HepG2 (cell line): ENCODE data around the gene RSPRY1. TPM values are rescaled to one million over a fixed set of nuclear protein-coding genes. Genes with fewer than 3 reads are reported as not detected.

Experiments
- BCL6 ChIP-seq: IDR thresholded peaks from 2 replicates; pipeline ENCODE4 v1.6.1; 2016; ENCODE audit warnings: missing genetic modification reagents, missing compliant biosample characterization
- DNMT1 ChIP-seq: sonication (generic); formaldehyde crosslinking; IDR thresholded peaks from 2 replicates; pipeline ENCODE4 v1.5.1; 2020; ENCODE audit warnings: mild to moderate bottlenecking, missing genetic modification reagents
- FOXP1 ChIP-seq, 2 experiments: fragments of 450-650 bp in 1 of 2; IDR thresholded peaks; 2 replicates each; pipeline ENCODE4 v1.6.1; 2017 to 2018; ENCODE audit warnings: antibody characterized with exemption in 1 of 2
- GABPA ChIP-seq, 2 experiments: IDR thresholded peaks; 2 replicates each; pipeline ENCODE4 v1.6.1; 2011 to 2016; ENCODE audit warnings: low read depth in 2 of 2, low read length in 1 of 2, missing biosample characterization in 1 of 2, missing genetic modification characterization in 1 of 2
- GATAD2A ChIP-seq: IDR thresholded peaks from 2 replicates; pipeline ENCODE4 v1.6.1; 2016
- MATR3 ChIP-seq: sonication (generic); formaldehyde crosslinking; IDR thresholded peaks from 2 replicates; pipeline ENCODE4 v1.4.0; 2020; ENCODE audit warnings: missing genetic modification reagents
- MXI1 ChIP-seq: IDR thresholded peaks from 3 replicates; pipeline ENCODE4 v1.6.1; 2012; ENCODE audit warnings: low read depth, low read length, inconsistent platforms, borderline replicate concordance
- NFYC ChIP-seq: IDR thresholded peaks from 2 replicates; pipeline ENCODE4 v1.6.1; 2016; ENCODE audit warnings: missing genetic modification reagents, missing compliant biosample characterization
- ONECUT2 ChIP-seq: sonication (generic); formaldehyde crosslinking; IDR thresholded peaks from 2 replicates; pipeline ENCODE4 v1.4.0; 2020; ENCODE audit warnings: missing genetic modification reagents
- RBAK ChIP-seq: sonication (generic); formaldehyde crosslinking; IDR thresholded peaks from 2 replicates; pipeline ENCODE4 v1.5.1; 2020; ENCODE audit warnings: mild to moderate bottlenecking, missing genetic modification reagents
- RFX1 ChIP-seq: fragments of 450-650 bp; IDR thresholded peaks from 2 replicates; pipeline ENCODE4 v1.6.1; 2017
- SKI ChIP-seq: fragments of 450-650 bp; IDR thresholded peaks from one replicate; pipeline ENCODE4 v1.6.1; 2018; ENCODE audit warnings: mild to moderate bottlenecking; ENCODE audit not compliant: partially characterized antibody
- SNAI1 ChIP-seq: sonication (generic); formaldehyde crosslinking; IDR thresholded peaks from 2 replicates; pipeline ENCODE4 v1.5.0; 2020; ENCODE audit warnings: mild to moderate bottlenecking, missing genetic modification reagents, borderline replicate concordance
- ZBTB1 ChIP-seq: sonication (generic); formaldehyde crosslinking; IDR thresholded peaks from 2 replicates; pipeline ENCODE4 v1.4.0; 2020; ENCODE audit warnings: missing genetic modification reagents, borderline replicate concordance
- ZKSCAN8 ChIP-seq: IDR thresholded peaks from 2 replicates; pipeline ENCODE4 v1.6.1; 2016; ENCODE audit warnings: borderline replicate concordance, missing genetic modification reagents, missing compliant biosample characterization
- ZNF253 ChIP-seq: sonication (generic); formaldehyde crosslinking; IDR thresholded peaks from 2 replicates; pipeline ENCODE4 v1.8.0; 2022; ENCODE audit warnings: mild to moderate bottlenecking, missing genetic modification reagents, borderline replicate concordance
- ZNF878 ChIP-seq: sonication (generic); formaldehyde crosslinking; IDR thresholded peaks from 2 replicates; pipeline ENCODE4 v1.8.1; 2023; ENCODE audit warnings: mild to moderate bottlenecking, missing genetic modification reagents, moderate library complexity
- ZSCAN31 ChIP-seq: sonication (generic); formaldehyde crosslinking; IDR thresholded peaks from 2 replicates; pipeline ENCODE4 v1.5.0; 2020; ENCODE audit warnings: low read depth, mild to moderate bottlenecking, missing genetic modification reagents
- polyA plus RNA-seq, 8 experiments: library from polyadenylated mRNA; depleted of rRNA in 3 of 8; stranded (reverse) in 7 of 8; unstranded in 1 of 8; fragments of >200 nt; fragmentation: Illumina TruSeq in 4 of 8; extraction: Trizol in 4 of 8; gene quantifications; 2 replicates each; pipeline versions ENCODE4 v1.2.1 to v1.2.3, GENCODE V29; 2011 to 2016; ENCODE audit warnings: low read depth in 4 of 8, missing spikeins in 1 of 8, mixed read lengths in 1 of 8; ENCODE audit not compliant: insufficient read depth in 1 of 8
- total RNA-seq, 5 experiments: library from RNA; depleted of rRNA; stranded (reverse); fragments of >200 nt; fragmentation: Illumina TruSeq; extraction: Trizol; gene quantifications; 2 replicates each; pipeline ENCODE4 v1.2.3, GENCODE V29; 2016; ENCODE audit warnings: low read depth in 1 of 5
- TF ChIP-seq, protein P1 (sequence below): sonication (generic); formaldehyde crosslinking; IDR thresholded peaks from 2 replicates; pipeline ENCODE4 v1.4.0; 2020; ENCODE audit warnings: mild to moderate bottlenecking, missing genetic modification reagents
- TF ChIP-seq, protein P2 (sequence below): sonication (generic); formaldehyde crosslinking; IDR thresholded peaks from 2 replicates; pipeline ENCODE4 v1.8.1; 2022; ENCODE audit warnings: mild to moderate bottlenecking, missing genetic modification reagents
- TF ChIP-seq, protein P3 (sequence below): sonication (generic); formaldehyde crosslinking; IDR thresholded peaks from 2 replicates; pipeline ENCODE4 v1.9.0; 2021; ENCODE audit warnings: missing genetic modification reagents, mild to moderate bottlenecking, borderline replicate concordance
- TF ChIP-seq, protein P4 (sequence below): sonication (generic); formaldehyde crosslinking; IDR thresholded peaks from 2 replicates; pipeline ENCODE4 v1.4.0; 2020; ENCODE audit warnings: missing genetic modification reagents

The RSPRY1 gene
- total and polyA plus RNA-seq, 2 of the 13 experiments (the other 11 are each of a cell fraction or from before 2014, with no cell fraction given): 53.4 to 61.0 TPM

DNA sequence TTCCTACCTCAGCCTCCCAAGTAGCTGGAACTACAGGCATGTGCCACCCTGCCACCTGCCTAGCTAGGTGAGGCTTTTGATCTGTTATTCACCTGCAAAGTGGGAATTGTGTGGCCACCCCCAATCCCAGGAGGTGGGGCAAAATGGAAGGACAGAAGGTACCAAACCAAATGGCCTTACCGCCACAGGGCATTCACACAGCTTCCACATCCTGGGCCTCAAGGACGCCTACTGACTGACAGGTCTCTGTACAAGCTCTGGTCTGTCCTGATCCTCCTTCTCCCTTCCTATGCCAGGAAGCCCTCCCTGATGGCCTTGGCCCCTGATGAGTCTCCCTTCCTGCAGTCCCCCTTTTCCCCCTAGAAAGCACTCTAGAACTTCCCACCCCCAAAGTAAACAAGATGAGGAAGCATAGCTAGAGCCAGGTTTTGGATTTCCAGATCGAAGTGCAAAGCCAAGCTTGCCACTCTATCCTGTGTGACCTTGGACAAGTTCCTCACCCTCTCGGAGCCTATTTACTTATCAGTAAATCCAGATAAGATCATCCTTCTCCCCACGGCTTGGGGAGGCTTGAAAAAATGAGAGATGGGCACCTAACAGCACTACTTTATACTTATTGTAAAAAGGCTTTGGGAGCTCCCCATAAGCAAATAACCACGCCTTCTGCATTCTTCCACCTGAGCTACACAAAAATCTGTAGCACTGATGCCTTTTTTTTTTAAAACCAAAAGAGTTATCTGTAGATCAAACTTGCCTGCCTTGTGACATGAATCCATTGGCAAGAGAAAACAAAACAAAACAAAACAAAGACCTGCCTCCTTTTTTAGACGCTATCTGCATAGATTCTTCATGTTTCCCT, 93.9 kb downstream of the RSPRY1 start (continued):
- TF ChIP-seq, protein P1, sequence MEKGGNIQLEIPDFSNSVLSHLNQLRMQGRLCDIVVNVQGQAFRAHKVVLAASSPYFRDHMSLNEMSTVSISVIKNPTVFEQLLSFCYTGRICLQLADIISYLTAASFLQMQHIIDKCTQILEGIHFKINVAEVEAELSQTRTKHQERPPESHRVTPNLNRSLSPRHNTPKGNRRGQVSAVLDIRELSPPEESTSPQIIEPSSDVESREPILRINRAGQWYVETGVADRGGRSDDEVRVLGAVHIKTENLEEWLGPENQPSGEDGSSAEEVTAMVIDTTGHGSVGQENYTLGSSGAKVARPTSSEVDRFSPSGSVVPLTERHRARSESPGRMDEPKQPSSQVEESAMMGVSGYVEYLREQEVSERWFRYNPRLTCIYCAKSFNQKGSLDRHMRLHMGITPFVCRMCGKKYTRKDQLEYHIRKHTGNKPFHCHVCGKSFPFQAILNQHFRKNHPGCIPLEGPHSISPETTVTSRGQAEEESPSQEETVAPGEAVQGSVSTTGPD (CRISPR knock-in tag): peak; percentile 92
- TF ChIP-seq GABPA (IDR thresholded peaks at IDR 0.05; ENCODE audit: low read depth, low read length) (no peak), GABPA (CRISPR knock-in tag; IDR thresholded peaks at IDR 0.05; ENCODE audit: low read depth) (peak; percentile 74), FOXP1 (IDR thresholded peaks at IDR 0.05) (0 out of 2 replicates have a peak, but pooled peaks have one; percentile 50), FOXP1 (CRISPR knock-in tag; IDR thresholded peaks at IDR 0.05) (peak; percentile 90), ZKSCAN8 (CRISPR knock-in tag) (peak; percentile 96; the same call in 1 of the 2 replicates), BCL6 (CRISPR knock-in tag) (peak; percentile 95), NFYC (CRISPR knock-in tag) (peak; percentile 58), DNMT1 (CRISPR knock-in tag) (no peak), ONECUT2 (no peak; the same call in 1 of the 2 replicates), SNAI1 (CRISPR knock-in tag) (peak; percentile 56; the same call in 1 of the 2 replicates), RBAK (CRISPR knock-in tag) (0 out of 2 replicates have a peak, but pooled peaks have one; percentile 20), ZNF878 (CRISPR knock-in tag) (0 out of 2 replicates have a peak, but pooled peaks have one; percentile 50), ZBTB1 (CRISPR knock-in tag) (no peak), SKI (peak; percentile 71), ZNF253 (CRISPR knock-in tag) (no peak), MATR3 (CRISPR knock-in tag) (no peak), RFX1 (no peak), ZSCAN31 (peak; percentile 50; the same call in 1 of the 2 replicates), MXI1 (peak; percentile 51; the same call in 1 of the 3 replicates), GATAD2A (CRISPR knock-in tag) (peak; percentile 98)
- TF ChIP-seq, protein P2, sequence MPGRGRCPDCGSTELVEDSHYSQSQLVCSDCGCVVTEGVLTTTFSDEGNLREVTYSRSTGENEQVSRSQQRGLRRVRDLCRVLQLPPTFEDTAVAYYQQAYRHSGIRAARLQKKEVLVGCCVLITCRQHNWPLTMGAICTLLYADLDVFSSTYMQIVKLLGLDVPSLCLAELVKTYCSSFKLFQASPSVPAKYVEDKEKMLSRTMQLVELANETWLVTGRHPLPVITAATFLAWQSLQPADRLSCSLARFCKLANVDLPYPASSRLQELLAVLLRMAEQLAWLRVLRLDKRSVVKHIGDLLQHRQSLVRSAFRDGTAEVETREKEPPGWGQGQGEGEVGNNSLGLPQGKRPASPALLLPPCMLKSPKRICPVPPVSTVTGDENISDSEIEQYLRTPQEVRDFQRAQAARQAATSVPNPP (CRISPR knock-in tag): no peak; the same call in 1 of the 2 replicates
- TF ChIP-seq, protein P3, sequence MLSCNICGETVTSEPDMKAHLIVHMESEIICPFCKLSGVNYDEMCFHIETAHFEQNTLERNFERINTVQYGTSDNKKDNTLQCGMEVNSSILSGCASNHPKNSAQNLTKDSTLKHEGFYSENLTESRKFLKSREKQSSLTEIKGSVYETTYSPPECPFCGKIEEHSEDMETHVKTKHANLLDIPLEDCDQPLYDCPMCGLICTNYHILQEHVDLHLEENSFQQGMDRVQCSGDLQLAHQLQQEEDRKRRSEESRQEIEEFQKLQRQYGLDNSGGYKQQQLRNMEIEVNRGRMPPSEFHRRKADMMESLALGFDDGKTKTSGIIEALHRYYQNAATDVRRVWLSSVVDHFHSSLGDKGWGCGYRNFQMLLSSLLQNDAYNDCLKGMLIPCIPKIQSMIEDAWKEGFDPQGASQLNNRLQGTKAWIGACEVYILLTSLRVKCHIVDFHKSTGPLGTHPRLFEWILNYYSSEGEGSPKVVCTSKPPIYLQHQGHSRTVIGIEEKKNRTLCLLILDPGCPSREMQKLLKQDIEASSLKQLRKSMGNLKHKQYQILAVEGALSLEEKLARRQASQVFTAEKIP (CRISPR knock-in tag): no peak
- TF ChIP-seq, protein P4, sequence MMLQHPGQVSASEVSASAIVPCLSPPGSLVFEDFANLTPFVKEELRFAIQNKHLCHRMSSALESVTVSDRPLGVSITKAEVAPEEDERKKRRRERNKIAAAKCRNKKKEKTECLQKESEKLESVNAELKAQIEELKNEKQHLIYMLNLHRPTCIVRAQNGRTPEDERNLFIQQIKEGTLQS: no peak
